UCSD-AML1 (cell line): ENCODE results near the gene CEP295NL.
A peak's percentile ranks its signal among the peaks of the same experiment; 100 is the strongest.
"Not testable (repeated sequence)": the region's sequence is repeated elsewhere in the genome, so short reads cannot be mapped to it uniquely, and the experiment has no call there.

Source experiments
- DNase-seq: peaks from one replicate; lab custom pipeline; 2025; ENCODE audit not compliant: unreplicated experiment; lab: John Stamatoyannopoulos, UW

Gene CEP295NL

GRCh38 chr17:78873519-78874340, 29.3 kb downstream of the CEP295NL start:
- DNase-seq, result no peak

GRCh38 chr17:78872486-78872885, 30.5 kb downstream of the CEP295NL start:
- no peak for DNase-seq

- DNase-seq, result no peak
These were observed 32.4 kb downstream of the CEP295NL start for GRCh38 chr17:78870621-78871020.

GRCh38 chr17:78868391-78868790, 34.6 kb downstream of the CEP295NL start:
- no peak for DNase-seq

GRCh38 chr17:78867046-78867445, 36.0 kb downstream of the CEP295NL start:
- DNase-seq, result not testable (repeated sequence)

- peak; percentile 78 for DNase-seq
These were observed 37.2 kb downstream of the CEP295NL start for GRCh38 chr17:78865682-78866390.

- no peak for DNase-seq
These were observed 38.9 kb downstream of the CEP295NL start for GRCh38 chr17:78864117-78864516.

GRCh38 chr17:78862073-78863023, 40.7 kb downstream of the CEP295NL start:
- DNase-seq, result no peak

GRCh38 chr17:78861229-78861628, 41.8 kb downstream of the CEP295NL start:
- DNase-seq, result no peak

GRCh38 chr17:78859051-78859450, 44.0 kb downstream of the CEP295NL start:
- no peak for DNase-seq

- no peak for DNase-seq
These were observed 45.7 kb downstream of the CEP295NL start for GRCh38 chr17:78857266-78857665.

- no peak for DNase-seq
These were observed 47.3 kb downstream of the CEP295NL start for GRCh38 chr17:78855561-78856165.

- no peak for DNase-seq
These were observed 48.5 kb downstream of the CEP295NL start for GRCh38 chr17:78854508-78854907.

GRCh38 chr17:78853926-78854394, 49.0 kb downstream of the CEP295NL start:
- DNase-seq, result no peak

GRCh38 chr17:78852709-78853121, 50.3 kb downstream of the CEP295NL start:
- DNase-seq, result no peak

- DNase-seq, result no peak
These were observed 54.0 kb downstream of the CEP295NL start for GRCh38 chr17:78849026-78849425.

- DNase-seq, result no peak
These were observed 55.9 kb downstream of the CEP295NL start for GRCh38 chr17:78847052-78847451.

- DNase-seq, result no peak
These were observed 58.5 kb downstream of the CEP295NL start for GRCh38 chr17:78844301-78845005.

- peak; percentile 52 for DNase-seq
These were observed 60.0 kb downstream of the CEP295NL start for GRCh38 chr17:78842881-78843565.
